ENCODE measurements around the gene PDE4C. TPM values are rescaled to one million over a fixed set of nuclear protein-coding genes. Genes with fewer than 3 reads are reported as not detected.
A peak's percentile ranks its signal among the peaks of the same experiment; 100 is the strongest.

The PDE4C gene
- total RNA-seq, 1 donor: not detected

DNA sequence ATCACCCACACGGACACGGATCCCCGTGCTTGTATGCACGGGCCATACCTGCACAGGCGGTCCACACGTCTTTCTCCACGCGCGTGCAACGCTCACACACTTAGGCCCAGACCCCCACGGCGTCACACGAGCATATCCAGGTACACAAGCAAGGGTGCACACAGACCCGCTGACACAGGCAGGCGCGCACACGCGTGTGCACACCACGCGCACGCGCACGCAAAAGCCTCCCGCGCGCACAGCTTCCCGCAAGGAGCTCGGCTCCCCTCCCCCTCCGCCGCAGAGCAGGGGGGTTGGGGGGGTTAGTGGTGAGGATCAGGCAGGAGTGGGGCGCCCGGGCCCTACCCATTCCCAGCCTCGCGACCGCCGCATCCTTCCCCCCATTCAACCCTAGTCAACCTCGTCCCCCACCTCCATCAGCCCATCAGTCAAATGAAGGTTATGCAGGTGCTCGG, 22.8 kb downstream of the PDE4C start:
- peak overlapping the region; percentile 56 for H3K4me3 ChIP-seq (ENCODE audit: low read length)
- peaks cover 28% of the 10 kb centered on the region for H3K4me1 ChIP-seq (ENCODE audit: insufficient read depth, low read length)
- no peaks in the 10 kb centered on the region for H3K27me3 ChIP-seq (ENCODE audit: insufficient read depth, low read length)
- no peaks in the 10 kb centered on the region for H3K9me3 ChIP-seq (ENCODE audit: low read depth, low read length)

DNA sequence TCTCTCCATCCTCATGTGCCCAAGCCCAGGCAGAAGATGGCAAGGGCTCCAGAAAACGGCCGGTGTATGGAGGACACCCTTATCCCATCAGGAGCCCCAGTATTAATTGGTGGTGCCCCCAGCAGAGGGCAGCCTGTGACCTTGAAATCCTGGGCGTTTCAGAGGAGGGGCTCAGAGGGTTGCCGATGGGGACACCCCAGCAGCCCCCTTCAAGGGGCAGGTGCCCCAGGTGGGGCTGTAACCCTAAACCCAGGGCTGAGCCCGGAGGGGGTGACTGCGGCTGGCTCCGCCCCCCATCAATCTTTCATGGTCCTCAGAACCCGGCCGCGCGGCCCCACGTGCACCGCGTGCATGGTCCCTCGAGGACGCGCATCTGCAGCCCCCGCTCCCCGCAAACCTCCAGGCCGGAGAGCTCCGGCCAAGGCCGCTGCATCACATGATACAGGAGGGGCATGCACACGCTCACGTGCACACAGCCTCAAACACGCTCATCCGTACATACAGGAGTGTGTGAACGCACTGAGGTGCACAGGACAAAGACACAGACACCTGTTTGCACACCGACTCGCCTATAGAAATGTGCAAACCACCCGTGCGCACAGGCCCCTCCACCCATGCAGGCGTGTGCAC, 23.3 kb downstream of the PDE4C start:
- H3K4me3 ChIP-seq (ENCODE audit: low read length): peak overlapping the region; percentile 56
- H3K27me3 ChIP-seq (ENCODE audit: insufficient read depth, low read length): no peaks in the 10 kb centered on the region
- no peaks in the 10 kb centered on the region for H3K9me3 ChIP-seq (ENCODE audit: low read depth, low read length)
- H3K4me1 ChIP-seq (ENCODE audit: insufficient read depth, low read length): peaks cover 28% of the 10 kb centered on the region

DNA sequence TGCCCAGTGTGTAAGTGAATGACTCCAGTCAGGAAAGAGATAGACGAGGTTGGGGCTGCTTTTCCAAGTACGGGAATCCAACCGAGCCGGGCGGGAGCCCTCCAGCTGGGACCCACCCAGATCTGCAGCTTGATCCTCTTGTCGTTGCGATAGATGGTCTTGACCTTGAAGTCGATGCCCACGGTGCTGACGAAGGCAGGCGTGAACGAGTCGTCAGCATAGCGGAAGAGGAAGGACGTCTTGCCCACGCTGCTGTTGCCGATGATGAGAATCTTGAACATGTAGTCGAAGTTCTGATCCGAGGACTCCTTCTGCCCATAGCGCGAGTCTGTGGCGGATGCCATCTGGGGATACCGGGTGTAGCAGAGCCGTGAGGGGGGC, 23.9 kb downstream of the PDE4C start:
- H3K9me3 ChIP-seq (ENCODE audit: low read depth, low read length): no peaks in the 10 kb centered on the region
- H3K27me3 ChIP-seq (ENCODE audit: insufficient read depth, low read length): no peaks in the 10 kb centered on the region
- H3K4me1 ChIP-seq (ENCODE audit: insufficient read depth, low read length): peaks cover 28% of the 10 kb centered on the region
- no peak overlapping the region for H3K4me3 ChIP-seq (ENCODE audit: low read length)

DNA sequence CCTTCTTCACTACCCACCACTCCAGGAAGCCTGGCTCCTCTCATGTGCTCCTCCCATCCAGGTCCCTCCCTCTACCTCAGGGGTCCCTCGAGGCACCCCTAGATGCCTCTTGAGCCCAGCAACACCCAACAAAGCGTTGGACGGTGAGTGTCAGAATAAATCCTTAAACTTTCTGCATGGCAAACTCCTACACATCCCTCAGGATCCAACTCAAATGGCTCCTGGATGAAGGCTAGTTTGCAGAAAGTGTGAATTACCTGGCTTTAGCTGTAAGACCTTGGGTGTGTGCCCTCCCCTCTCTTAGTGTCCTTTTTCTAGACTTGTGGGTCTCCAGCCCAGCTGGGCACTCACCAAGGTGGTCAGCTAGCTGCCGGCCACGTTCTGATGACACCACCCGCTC, 27.9 kb downstream of the PDE4C start:
- Histone ChIP-seq H3K4me3 (ENCODE audit: low read length) (no peak overlapping the region), H3K27me3 (ENCODE audit: insufficient read depth, low read length) (no peaks in the 10 kb centered on the region), H3K9me3 (ENCODE audit: low read depth, low read length) (no peaks in the 10 kb centered on the region), H3K4me1 (ENCODE audit: insufficient read depth, low read length) (peaks cover 27% of the 10 kb centered on the region)

DNA sequence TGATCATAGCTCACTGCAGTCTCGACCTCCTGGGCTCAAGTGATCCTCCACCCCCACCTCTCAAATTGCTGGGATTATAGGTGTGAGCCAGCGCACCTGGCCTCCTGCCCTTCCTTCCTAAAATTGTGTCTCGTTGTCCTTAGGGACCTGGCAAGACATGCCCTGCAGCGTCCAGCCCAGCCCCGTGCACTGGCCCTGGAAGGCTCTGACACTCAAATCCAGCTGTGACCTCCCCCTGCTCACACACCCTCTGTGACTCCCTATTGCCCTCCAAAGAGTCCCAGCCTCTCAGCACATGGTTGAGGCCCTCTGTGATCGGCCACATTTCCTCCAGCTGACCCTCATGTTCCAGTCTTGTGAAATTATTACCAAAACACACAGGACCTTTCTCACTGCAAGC, 28.3 kb downstream of the PDE4C start:
- Histone ChIP-seq H3K9me3 (ENCODE audit: low read depth, low read length) (no peaks in the 10 kb centered on the region), H3K27me3 (ENCODE audit: insufficient read depth, low read length) (no peaks in the 10 kb centered on the region), H3K4me3 (ENCODE audit: low read length) (no peak overlapping the region), H3K4me1 (ENCODE audit: insufficient read depth, low read length) (peaks cover 24% of the 10 kb centered on the region)

DNA sequence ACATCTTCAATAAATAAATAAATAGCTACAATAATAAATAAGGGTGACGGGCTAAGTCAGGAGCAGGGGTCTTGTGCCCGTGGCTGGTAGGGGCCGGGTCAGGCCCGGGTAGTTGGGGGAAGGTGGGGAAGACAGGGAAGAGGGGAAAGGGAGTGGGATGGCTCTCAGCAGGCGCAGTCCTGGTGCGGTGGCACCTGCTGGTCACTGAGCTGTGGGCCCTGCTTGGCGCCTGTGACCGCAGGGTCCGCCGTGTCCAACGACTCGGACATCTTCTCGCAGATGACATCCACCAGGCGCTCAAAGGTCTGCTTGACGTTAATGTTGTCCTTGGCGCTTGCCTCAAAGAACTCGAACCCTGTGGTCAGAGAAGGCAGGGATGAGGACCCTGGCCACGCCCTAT, 28.9 kb downstream of the PDE4C start:
- no peaks in the 10 kb centered on the region for H3K9me3 ChIP-seq (ENCODE audit: low read depth, low read length)
- H3K4me3 ChIP-seq (ENCODE audit: low read length): no peak overlapping the region
- peaks cover 21% of the 10 kb centered on the region for H3K4me1 ChIP-seq (ENCODE audit: insufficient read depth, low read length)
- H3K27me3 ChIP-seq (ENCODE audit: insufficient read depth, low read length): no peaks in the 10 kb centered on the region

DNA sequence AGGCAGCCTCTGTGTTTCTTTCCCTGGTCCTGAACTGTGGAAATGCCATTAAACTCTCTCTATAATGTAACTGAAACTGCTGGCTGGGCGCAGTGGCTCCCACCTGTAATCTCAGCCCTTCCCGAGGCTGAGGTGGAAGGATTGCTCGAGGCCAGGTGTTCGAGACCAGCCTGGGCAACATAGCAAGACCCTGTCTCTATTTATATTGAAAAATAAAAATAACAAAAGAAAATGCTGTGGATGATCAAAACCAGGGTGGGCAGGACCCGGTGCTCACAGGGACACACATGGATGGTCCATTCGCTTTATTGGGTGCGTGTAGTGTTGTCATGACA, 29.8 kb downstream of the PDE4C start:
- Histone ChIP-seq H3K4me3 (ENCODE audit: low read length) (no peak overlapping the region), H3K4me1 (ENCODE audit: insufficient read depth, low read length) (peaks cover 28% of the 10 kb centered on the region), H3K9me3 (ENCODE audit: low read depth, low read length) (no peaks in the 10 kb centered on the region), H3K27me3 (ENCODE audit: insufficient read depth, low read length) (no peaks in the 10 kb centered on the region)

DNA sequence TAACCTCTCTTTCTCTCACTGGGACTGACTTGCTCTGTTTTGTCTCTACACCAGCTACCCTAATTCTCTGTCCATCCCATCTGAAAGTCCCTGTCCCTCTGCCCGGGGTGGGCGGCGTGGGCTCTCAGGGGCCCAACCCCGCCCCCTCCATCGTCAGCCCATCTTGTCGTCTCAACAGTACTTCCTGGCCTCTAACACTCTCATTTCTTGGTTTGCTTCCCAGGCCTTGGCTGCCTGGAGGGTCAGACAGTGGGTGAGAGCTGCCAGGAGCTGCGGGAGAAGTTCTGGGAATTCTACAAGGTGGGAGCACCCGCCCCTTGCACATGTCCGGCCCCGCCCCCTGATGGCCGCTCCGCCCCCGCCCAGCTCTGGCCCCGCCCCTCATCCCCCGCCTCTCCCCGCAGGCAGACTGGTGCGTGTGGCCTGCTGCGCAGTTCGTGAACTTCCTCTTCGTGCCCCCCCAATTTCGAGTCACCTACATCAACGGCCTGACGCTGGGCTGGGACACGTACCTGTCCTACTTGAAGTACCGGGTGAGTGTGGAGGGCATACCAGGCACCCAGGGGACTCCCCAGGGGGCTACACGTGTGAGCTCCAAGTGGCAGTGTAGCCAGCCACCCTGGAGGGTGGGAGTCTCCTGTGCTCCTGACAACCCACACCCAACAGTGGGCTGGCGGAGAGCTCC, 31.5 kb downstream of the PDE4C start:
- peaks cover 30% of the 10 kb centered on the region for H3K4me1 ChIP-seq (ENCODE audit: insufficient read depth, low read length)
- no peaks in the 10 kb centered on the region for H3K27me3 ChIP-seq (ENCODE audit: insufficient read depth, low read length)
- H3K9me3 ChIP-seq (ENCODE audit: low read depth, low read length): no peaks in the 10 kb centered on the region
- no peak overlapping the region for H3K4me3 ChIP-seq (ENCODE audit: low read length)

DNA sequence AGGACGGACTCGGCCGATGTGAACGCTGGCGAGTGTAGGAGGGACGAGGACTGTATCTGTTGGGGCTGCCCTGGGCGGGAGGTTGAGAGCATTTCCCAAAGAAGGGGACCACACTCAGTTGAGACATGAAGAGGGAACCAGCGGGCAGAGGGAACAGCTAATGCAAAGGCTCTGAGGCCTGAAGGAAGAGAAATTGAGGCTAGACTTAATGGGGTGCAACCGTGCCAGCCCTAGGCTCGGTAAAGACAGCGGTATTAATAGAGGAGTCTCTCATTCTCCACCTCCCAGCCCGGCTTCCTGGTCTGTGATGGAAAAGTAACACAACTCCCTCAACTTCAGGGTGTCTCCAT, 32.1 kb downstream of the PDE4C start:
- Histone ChIP-seq H3K9me3 (ENCODE audit: low read depth, low read length) (no peaks in the 10 kb centered on the region), H3K4me1 (ENCODE audit: insufficient read depth, low read length) (peaks cover 30% of the 10 kb centered on the region), H3K4me3 (ENCODE audit: low read length) (no peak overlapping the region), H3K27me3 (ENCODE audit: insufficient read depth, low read length) (no peaks in the 10 kb centered on the region)

DNA sequence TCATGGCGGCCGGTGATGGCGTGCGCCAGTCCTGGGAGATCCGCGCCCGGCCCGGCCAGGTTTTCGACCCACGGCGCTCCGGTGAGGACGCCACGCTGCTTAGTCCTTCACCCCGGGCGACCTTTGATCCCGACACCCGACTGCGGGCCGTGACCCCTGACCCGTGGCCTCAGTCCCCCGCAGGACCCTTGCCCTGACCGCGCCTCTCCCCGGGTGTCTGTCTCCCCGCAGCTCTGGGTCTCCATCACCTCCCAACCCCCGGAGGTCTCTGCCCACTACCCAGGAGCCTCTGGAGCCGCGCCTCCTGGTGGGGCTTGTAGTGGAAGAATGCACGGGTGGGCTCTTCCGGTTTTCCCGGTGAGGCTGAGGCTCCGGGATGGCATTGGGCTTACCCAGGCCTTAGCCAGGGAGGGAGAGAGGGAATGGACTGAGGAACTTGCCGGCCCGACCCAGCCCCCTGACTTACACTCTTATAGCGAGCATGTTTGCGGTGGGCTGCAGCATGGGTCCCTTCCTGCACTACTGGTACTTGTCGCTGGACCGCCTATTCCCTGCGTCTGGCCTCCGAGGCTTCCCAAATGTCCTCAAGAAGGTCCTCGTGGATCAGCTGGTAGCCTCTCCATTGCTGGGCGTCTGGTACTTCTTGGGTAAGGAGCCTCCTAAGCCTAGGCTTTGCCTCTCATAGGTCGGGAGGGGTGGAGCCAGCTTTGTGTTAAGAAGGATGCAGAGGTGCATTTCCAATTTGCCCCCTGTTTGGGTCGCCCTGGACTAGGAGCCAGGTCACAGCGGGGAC, 32.7 kb downstream of the PDE4C start:
- Histone ChIP-seq H3K4me1 (ENCODE audit: insufficient read depth, low read length) (peaks cover 30% of the 10 kb centered on the region), H3K27me3 (ENCODE audit: insufficient read depth, low read length) (no peaks in the 10 kb centered on the region), H3K9me3 (ENCODE audit: low read depth, low read length) (no peaks in the 10 kb centered on the region), H3K4me3 (ENCODE audit: low read length) (peak overlapping the region; percentile 63)

DNA sequence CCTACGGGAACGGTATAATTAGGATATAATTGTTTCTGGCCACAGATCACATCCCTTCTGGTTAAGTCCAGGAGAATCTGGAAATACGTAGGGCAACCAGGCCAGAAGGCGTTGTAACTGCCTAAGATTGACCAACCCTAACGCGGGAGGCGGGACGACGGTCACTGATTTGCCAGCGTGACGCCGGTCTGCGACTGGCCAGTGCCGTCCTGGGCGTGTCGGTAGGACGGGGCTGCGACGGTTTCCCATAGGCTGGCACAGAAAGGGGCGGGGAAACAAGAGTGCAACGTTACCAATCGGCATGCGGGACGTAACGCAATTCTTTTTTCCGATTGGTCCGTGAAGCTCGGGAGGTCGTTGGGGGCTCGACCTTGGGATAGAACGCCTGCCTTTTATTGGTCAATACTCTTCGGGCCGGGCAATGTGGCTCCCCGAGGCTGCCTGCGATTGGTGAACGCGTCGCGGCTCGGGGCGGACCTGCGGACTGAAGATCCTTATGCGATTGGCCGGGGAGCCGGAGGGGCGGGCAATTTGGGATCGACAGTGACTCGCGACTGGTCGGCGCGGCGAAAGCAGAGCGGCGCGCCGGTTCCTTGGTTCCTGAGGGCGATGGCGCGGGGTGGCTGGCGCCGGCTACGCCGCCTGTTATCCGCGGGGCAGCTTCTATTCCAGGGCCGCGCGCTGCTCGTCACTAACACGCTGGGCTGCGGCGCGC, 33.4 kb downstream of the PDE4C start, which contains the start of gene MPV17L2:
MPV17L2 (plus strand) TSS at position 546 of the 715 bp plus-strand sequence; CDS start at position 610, 64 bp downstream.
- Histone ChIP-seq H3K9me3 (ENCODE audit: low read depth, low read length) (no peaks in the 10 kb centered on the region), H3K27me3 (ENCODE audit: insufficient read depth, low read length) (no peaks in the 10 kb centered on the region), H3K4me3 (ENCODE audit: low read length) (peak within 1 kb of the TSS; percentile 63), H3K4me1 (ENCODE audit: insufficient read depth, low read length) (peaks cover 30% of the 10 kb centered on the region)

DNA sequence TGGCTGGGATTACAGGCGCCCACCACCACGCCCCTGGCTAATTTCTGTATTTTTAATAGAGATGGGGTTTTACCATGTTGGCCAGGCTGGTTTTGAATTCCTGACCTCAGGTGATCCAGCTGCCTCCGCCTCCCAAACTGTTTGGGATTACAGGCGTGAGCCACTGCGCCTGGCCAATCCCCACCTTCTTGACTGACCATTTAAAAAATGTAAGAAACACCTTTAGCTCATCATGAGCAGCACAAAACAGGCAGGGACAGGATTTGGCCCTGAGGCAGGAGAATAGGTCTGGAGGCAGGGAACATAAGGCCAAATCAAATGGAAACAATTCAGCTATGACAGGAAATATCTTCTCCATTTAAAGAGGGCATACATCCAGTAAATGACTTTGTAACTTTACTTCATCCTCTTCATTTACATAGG, 34.6 kb downstream of the PDE4C start:
- Histone ChIP-seq H3K4me1 (ENCODE audit: insufficient read depth, low read length) (peaks cover 30% of the 10 kb centered on the region), H3K27me3 (ENCODE audit: insufficient read depth, low read length) (no peaks in the 10 kb centered on the region), H3K4me3 (ENCODE audit: low read length) (no peak overlapping the region), H3K9me3 (ENCODE audit: low read depth, low read length) (no peaks in the 10 kb centered on the region)

DNA sequence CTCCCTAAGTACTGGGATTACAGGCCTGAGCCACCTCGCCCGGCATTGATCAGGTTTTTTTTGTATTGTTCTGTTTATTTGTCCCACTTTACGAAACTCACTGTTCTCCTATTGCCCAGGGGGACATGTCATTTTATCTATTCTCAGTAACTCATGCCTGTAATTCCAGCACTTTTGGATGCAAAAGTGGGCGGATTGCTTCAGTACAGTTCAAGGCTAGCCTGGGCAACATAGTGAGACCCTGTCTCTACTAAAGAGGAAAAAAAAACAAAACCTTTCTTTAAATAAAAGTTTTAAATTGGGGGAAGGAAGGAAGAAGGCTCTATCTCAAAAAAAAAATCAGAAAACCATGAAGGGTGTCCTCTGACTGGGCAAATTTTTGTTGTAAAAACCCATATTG, 36.0 kb downstream of the PDE4C start:
- Histone ChIP-seq H3K27me3 (ENCODE audit: insufficient read depth, low read length) (no peaks in the 10 kb centered on the region), H3K9me3 (ENCODE audit: low read depth, low read length) (no peaks in the 10 kb centered on the region), H3K4me1 (ENCODE audit: insufficient read depth, low read length) (peaks cover 30% of the 10 kb centered on the region), H3K4me3 (ENCODE audit: low read length) (no peak overlapping the region)

DNA sequence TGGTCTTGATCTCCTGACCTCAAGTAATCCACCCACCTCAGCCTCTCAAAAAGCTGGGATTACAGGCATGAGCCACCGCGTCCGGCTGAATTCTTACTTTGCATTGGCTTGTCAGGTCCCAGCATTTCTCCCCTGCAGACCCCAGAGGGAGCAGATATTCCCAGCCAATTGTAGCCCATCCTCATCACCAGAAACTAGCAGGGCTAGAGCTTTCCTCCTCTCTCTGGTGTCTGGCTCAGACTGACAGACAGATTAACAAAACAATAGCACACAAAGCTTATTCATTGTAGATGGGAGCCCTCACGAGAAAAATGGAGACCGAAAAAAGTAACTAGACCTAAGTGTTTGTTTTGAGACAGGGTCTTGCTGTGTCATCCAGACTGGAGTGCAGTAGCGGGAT, 40.7 kb downstream of the PDE4C start:
- Histone ChIP-seq H3K9me3 (ENCODE audit: low read depth, low read length) (no peaks in the 10 kb centered on the region), H3K4me1 (ENCODE audit: insufficient read depth, low read length) (peaks cover 13% of the 10 kb centered on the region), H3K4me3 (ENCODE audit: low read length) (no peak overlapping the region), H3K27me3 (ENCODE audit: insufficient read depth, low read length) (no peaks in the 10 kb centered on the region)

DNA sequence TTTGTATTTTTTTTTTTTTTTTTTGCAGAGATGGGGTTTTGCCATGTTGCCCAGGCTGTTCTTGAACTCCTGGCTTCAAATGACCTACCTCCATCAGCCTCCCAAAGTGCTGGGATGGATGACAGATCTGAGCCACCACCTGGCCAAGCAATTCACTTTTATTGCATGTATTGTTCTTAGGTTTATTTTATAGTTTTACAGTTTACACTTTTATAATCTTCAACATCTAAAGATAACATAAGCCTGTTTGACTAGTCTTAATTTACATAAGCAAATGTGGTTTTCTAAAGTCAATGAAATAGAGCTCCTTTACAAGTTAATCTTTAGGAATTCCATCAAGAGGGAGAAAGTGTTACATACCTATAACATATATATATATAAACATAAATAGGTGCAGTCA, 42.7 kb downstream of the PDE4C start:
- no peak overlapping the region for H3K4me3 ChIP-seq (ENCODE audit: low read length)
- no peaks in the 10 kb centered on the region for H3K9me3 ChIP-seq (ENCODE audit: low read depth, low read length)
- no peaks in the 10 kb centered on the region for H3K27me3 ChIP-seq (ENCODE audit: insufficient read depth, low read length)
- peaks cover 31% of the 10 kb centered on the region for H3K4me1 ChIP-seq (ENCODE audit: insufficient read depth, low read length)
